ENCODE data around the gene RABL3.
"Not testable (repeated sequence)": the region's sequence is repeated elsewhere in the genome, so short reads cannot be mapped to it uniquely, and the experiment has no call there.

The RABL3 gene

GRCh38 chr3:120684896-120685295 is 57.4 kb downstream of the RABL3 start:
- no peak for DNase-seq
- intact Hi-C loops (cut with DNase I): no loop called here

GRCh38 chr3:120683671-120684301 is 58.5 kb downstream of the RABL3 start:
- intact Hi-C loops (cut with DNase I): no loop called here
- DNase-seq: peak in 1 of 10 donors; percentile 11

- peak in 2 of 10 donors; percentile 72 to 80 for DNase-seq
- intact Hi-C loops (cut with DNase I): no loop called here
These were observed 59.1 kb downstream of the RABL3 start for GRCh38 chr3:120683213-120683612.

GRCh38 chr3:120682095-120682681 is 60.1 kb downstream of the RABL3 start, which contains the start of gene HGD:
TSS of gene HGD (minus strand) at chr3:120682239. CDS start at chr3:120682111, 128 bp downstream.
- intact Hi-C loops (cut with DNase I): no loop called here
- DNase-seq: no peak

GRCh38 chr3:120681506-120682038 is 60.7 kb downstream of the RABL3 start:
- intact Hi-C loops (cut with DNase I): no loop called here
- no peak for DNase-seq

GRCh38 chr3:120681018-120681417 is 61.3 kb downstream of the RABL3 start:
- intact Hi-C loops (cut with DNase I): no loop called here
- no peak for DNase-seq

- intact Hi-C loops (cut with DNase I): no loop called here
- no peak for DNase-seq
These were observed 62.0 kb downstream of the RABL3 start for GRCh38 chr3:120680193-120680894.

- intact Hi-C loops (cut with DNase I): no loop called here
These were observed 63.3 kb downstream of the RABL3 start for GRCh38 chr3:120678984-120679383.

GRCh38 chr3:120678331-120678947 is 63.9 kb downstream of the RABL3 start:
- peak in 5 of 10 donors; percentile 16 to 27 (median 25) for DNase-seq

More at GRCh38 chr3:120678984-120679383, 63.3 kb downstream of the RABL3 start:
- DNase-seq: no peak

GRCh38 chr3:120677193-120677592 is 65.1 kb downstream of the RABL3 start:
- DNase-seq; intact Hi-C loops (cut with DNase I): not testable (repeated sequence)

More at GRCh38 chr3:120678331-120678947, 63.9 kb downstream of the RABL3 start:
- intact Hi-C loops (cut with DNase I): no loop called here

- DNase-seq: no peak
- intact Hi-C loops (cut with DNase I): no loop called here
These were observed 69.2 kb downstream of the RABL3 start for GRCh38 chr3:120673116-120673515.

- DNase-seq: no peak
- intact Hi-C loops (cut with DNase I): no loop called here
These were observed 71.7 kb downstream of the RABL3 start for GRCh38 chr3:120670576-120670975.

GRCh38 chr3:120664926-120665325 is 77.4 kb downstream of the RABL3 start:
- DNase-seq: no peak
- intact Hi-C loops (cut with DNase I): no loop called here

GRCh38 chr3:120661945-120662344 is 80.4 kb downstream of the RABL3 start:
- intact Hi-C loops (cut with DNase I): no loop called here
- no peak for DNase-seq

- no peak for DNase-seq
- intact Hi-C loops (cut with DNase I): no loop called here
These were observed 81.0 kb downstream of the RABL3 start for GRCh38 chr3:120661106-120661905.

GRCh38 chr3:120659834-120660233 is 82.5 kb downstream of the RABL3 start:
- DNase-seq: no peak
- intact Hi-C loops (cut with DNase I): no loop called here

GRCh38 chr3:120659285-120659684 is 83.0 kb downstream of the RABL3 start:
- intact Hi-C loops (cut with DNase I): no loop called here
- DNase-seq: no peak

GRCh38 chr3:120652896-120653545 is 89.3 kb downstream of the RABL3 start:
- intact Hi-C loops (cut with DNase I): no loop called here

GRCh38 chr3:120652281-120652680 is 90.0 kb downstream of the RABL3 start:
- intact Hi-C loops (cut with DNase I): no loop called here
- DNase-seq: peak in 1 of 10 donors; percentile 71

More at GRCh38 chr3:120652896-120653545, 89.3 kb downstream of the RABL3 start:
- peak in 3 of 10 donors; percentile 10 to 67 (median 49) for DNase-seq
